NCI-H226 (cell line): ENCODE data around the gene FIGNL2.

Experiments used
- DNase-seq: peaks from one replicate; pipeline ENCODE4 v3.0.0-alpha.2; 2015

The FIGNL2 gene

GRCh38 chr12:51852404-51853137 is 4.1 kb upstream of the FIGNL2 start:
- no peak for DNase-seq

DNA sequence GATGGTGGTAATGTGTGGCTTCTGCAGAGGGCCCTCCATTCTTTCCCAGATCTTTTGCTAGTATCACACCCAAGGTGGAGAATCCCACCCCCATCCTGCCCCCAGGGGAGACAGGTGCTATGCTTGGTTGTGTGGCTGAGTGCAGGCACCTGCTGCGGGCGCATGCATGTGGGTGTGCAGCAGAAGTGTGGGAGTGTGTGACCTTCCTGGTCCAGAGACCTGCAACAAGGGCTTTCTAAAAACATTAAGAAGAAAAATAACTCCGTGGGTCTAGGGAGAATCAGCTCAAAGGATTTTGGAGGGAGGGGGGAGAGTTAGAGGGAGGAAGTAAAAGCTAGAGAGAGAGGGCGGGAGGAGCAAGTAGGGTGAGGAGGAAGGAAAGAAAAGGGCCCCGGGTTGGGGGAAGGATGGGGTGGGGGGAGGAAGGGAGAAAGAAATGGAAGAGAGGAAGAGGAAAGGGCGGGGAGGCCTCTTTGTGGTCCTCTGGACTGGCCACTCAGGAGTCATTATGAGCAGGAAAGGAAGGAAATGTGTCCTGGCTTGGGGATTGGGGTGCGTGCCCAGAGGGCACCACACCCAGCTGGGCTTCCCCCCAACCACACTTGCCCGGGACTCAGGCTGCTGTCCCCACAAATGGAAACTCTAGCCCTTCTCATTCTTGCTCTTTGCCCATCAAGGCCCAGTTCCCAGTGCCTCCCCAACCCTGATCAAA is 3.1 kb upstream of the FIGNL2 start:
- no peak for DNase-seq

GRCh38 chr12:51850965-51851299 is 2.4 kb upstream of the FIGNL2 start:
- DNase-seq: no peak

- DNase-seq: no peak
Measured at GRCh38 chr12:51850081-51850964, 1.8 kb upstream of the FIGNL2 start.

DNA sequence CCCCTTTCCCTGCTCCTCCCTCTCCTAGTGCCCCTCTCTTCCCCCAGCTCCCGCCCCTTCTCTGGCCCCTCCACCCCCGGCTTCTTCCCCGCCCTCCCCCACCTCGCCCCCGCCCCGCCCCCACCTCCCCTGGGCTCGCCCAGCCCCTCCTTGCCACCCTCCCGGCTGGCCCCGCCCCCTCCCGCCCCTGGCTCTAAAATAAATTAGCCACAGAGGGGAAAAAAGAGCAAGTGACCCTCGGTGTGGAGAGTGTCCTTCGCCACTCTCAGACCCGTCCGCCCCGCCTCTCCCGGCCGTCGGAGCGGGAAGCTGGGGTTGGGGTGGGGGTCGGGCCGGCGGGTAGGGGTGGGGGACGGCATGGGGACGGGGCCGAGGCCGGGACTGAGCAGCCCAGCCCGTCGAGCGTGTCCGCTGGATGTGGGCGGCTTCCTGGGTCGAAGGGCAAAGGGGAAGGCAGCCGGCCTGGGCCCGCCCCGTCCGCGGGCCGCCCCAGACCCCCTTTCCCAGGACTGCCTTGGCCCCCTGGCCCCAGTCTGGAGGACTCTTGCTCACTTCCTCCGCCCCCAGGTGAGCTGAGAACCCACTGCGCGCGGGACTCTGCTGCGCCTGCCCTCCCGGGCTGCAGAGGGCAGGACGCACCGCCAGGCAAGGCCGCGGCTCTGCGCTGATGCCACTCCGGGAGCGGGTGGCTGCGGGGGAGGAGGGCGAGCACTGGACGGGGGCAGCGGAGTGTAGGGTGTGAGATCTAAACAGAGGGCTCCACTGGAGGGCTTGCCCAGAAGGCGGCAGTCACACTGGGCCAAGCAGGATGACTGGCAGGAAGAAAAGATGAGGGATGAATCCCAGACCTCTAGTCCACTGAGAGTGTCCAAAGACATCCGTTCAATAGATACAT is 570 bp upstream of the FIGNL2 start:
- DNase-seq: no peak

GRCh38 chr12:51847643-51848325 is 734 bp downstream of the FIGNL2 start:
- no peak for DNase-seq

DNA sequence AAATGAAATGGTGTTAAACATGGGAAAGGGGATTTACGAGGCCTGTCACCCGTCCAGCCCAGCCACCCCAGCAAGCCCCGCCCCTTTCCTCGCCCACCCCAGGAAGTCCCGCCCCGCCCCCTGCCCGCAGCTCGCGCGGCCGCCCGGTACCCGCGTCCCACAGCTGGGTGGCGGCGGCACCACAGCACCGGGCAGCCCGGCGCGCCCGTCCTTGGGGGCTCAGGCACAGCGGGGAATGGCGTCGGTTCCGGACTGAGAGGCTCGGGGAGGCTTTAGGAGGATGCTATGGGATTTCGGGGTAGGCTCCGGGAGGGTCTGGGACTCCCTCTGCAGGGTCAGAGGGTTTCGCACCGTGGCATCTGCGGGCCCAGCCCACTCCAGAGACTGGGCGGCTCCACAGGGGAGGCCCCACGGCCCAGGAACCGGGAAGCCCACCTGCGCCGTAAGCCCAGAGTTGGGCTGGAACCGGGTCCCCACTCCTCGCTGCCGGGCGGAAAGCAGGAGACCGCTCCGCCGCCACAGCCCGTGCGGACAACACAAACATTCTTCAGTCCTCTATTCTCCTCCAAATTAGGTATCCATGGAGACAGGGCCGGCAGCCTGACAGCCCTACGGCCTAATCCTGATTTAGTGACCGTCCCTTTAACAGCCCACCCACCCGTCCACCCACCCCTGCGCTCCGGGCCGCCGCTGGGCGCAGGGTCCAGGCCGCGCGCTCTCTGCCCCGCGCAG is 1.4 kb downstream of the FIGNL2 start:
- DNase-seq: no peak

- no peak for DNase-seq
Measured at GRCh38 chr12:51846271-51846691, 2.2 kb downstream of the FIGNL2 start.

DNA sequence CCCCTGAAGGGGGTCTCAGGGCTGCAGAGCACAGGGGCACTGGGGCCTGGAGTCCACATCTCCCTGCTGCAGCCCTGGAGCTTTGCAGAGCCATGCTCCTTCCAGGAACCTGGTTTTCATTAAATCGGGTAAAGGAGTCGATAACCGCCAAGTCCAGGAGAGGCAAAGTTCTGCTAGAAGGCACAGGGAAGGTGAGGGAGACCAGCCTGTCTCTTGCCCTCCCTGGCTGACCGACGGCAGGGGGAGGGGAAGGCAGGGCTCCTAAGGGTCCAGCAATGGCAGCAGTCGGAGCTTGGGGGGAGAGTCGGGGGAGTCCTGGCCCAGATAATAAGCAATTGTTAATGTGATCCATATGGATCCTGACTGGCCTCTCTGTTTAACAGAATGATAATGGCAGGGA is 3.0 kb downstream of the FIGNL2 start:
- DNase-seq: no peak

GRCh38 chr12:51844854-51845253 is 3.7 kb downstream of the FIGNL2 start:
- DNase-seq: no peak

DNA sequence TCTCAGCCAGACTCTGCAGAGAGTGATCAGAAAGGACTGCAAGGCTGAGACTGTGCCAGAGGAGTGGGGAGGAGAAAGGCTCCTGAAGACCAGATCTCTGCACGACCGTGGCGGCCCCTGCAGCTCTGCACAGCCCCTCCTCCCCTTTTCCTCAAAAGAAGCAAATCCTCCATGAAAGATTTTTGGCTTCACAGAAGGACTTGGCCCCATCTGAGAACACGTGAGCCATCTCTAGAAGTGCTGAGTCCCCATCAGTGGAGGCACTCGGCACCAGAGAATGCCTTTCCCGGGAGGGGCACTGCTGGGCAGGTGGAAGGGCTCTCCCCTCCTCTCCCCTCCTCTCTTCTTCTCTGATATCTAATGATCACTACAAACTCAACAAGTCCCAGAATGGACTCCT is 6.8 kb downstream of the FIGNL2 start:
- DNase-seq: no peak

GRCh38 chr12:51840966-51841365 is 7.6 kb downstream of the FIGNL2 start:
- DNase-seq: no peak

DNA sequence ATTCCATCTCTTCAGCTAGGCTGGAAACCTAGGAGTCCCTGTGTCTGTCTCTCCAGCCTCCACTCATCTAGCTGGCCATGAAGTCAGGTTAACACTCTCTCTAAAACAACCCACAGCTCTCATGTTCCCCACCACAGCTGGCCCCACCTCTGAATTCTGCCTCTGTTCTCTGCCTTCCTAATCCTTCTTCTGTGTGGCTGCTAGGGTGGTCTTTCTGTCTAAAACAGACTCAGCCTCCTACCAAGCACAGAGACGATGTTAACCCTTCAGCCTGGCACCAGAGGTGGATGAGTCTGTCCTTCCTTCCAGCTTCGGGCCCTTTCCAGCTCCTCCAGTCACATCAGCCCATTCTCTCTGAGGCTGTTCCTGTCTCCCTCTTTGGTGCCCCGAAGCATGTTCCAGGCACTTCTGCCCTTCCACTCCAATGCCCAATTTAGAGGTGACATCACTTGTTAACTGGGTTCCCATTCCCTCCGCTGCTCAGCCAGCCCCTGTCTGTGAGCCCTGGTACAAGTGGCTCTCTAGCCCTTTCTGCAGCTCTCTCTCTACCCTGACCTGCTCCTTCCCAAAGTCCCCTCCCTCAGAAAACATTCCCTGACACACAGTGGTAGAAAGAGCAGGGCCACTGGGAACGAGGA is 9.1 kb downstream of the FIGNL2 start:
- no peak for DNase-seq

GRCh38 chr12:51838762-51839161 is 9.8 kb downstream of the FIGNL2 start:
- no peak for DNase-seq

DNA sequence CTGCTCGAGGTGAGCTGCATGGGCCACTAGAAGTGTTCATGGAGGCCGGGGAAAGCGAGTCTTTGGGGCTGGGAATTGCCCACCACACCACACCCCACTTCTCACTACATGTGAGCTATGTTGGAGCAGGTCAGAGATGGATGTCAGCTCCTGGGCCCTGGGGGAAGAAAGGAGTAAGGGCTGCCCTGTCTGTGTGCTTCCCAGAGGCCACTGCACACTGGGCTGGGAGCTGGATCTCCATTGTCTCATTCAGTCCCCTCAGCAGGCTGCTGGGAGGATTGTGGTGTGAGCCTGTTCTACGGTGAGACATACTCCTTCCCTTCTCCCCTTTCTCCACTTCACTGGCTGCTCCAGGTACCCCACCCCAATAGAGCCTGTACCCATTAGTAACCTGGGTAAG is 10.5 kb downstream of the FIGNL2 start:
- no peak for DNase-seq

DNA sequence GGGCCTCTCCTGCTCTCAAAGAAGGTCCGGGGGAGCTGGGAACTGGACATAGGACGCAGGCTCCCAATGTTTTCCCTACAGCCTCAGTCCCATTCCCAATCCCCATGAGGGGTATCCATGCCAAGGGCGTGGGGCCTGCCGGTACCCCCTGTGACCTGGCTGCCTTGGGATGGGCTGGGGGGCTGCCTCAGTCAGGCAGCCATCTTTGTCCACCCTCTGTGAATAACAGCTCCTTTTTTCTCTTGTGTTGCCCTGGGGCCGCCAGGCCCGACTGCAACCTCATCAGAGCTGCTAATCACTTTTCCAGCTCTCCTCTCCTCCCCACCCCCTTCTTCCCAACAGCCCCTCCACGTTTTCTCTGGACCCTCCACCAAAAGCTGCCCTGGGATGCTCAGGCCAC is 11.2 kb downstream of the FIGNL2 start:
- DNase-seq: no peak

- DNase-seq: no peak
Measured at GRCh38 chr12:51836827-51837173, 11.7 kb downstream of the FIGNL2 start.

- DNase-seq: peak; percentile 81
Measured at GRCh38 chr12:51836041-51836826, 12.3 kb downstream of the FIGNL2 start.

DNA sequence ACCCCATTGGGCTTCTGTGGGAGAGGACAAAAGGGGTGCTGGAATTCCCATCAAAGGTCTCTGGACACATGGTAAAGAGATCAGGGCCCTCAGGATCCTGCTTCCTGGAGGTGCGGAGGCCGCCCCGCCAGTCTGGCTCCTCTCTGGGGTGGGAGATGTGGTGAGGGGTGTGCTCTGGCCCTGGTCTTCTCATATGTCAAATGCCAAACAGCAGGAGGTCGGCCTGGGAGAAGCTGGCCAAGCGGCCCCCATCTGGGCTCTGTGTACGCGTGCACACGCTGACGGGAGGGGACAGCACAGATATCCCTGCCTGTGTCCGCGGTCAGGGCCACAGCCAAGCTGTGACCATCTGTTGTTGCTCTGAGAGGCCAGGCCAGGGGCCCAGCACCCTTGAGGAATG is 14.1 kb downstream of the FIGNL2 start:
- DNase-seq: no peak
